ENCODE data around the gene HOXA7.

Gene HOXA7

GRCh38 chr7:27112955-27113949 lies 43.2 kb downstream of the HOXA7 start (continued):
- TF ChIP-seq, protein P1, sequence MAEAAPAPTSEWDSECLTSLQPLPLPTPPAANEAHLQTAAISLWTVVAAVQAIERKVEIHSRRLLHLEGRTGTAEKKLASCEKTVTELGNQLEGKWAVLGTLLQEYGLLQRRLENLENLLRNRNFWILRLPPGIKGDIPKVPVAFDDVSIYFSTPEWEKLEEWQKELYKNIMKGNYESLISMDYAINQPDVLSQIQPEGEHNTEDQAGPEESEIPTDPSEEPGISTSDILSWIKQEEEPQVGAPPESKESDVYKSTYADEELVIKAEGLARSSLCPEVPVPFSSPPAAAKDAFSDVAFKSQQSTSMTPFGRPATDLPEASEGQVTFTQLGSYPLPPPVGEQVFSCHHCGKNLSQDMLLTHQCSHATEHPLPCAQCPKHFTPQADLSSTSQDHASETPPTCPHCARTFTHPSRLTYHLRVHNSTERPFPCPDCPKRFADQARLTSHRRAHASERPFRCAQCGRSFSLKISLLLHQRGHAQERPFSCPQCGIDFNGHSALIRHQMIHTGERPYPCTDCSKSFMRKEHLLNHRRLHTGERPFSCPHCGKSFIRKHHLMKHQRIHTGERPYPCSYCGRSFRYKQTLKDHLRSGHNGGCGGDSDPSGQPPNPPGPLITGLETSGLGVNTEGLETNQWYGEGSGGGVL (tag by site-specific recombination; IDR thresholded peaks at IDR 0.05) = 0 out of 2 replicates have a peak, but pooled peaks have one; percentile 7
- no peak for TF ChIP-seq MZF1 (tag by site-specific recombination; IDR thresholded peaks at IDR 0.05; ENCODE audit: borderline replicate concordance)
- TF ChIP-seq ZNF302 (tag by site-specific recombination; IDR thresholded peaks at IDR 0.05; ENCODE audit: low read depth) = no peak
- no peak for TF ChIP-seq ZNF558 (tag by site-specific recombination; IDR thresholded peaks at IDR 0.05)
- TF ChIP-seq ZNF174 (tag by site-specific recombination; IDR thresholded peaks at IDR 0.05) = no peak
- peak; percentile 14; the same call in 1 of the 2 replicates for TF ChIP-seq ZFHX2 (tag by site-specific recombination; conservative IDR thresholded peaks at IDR 0.05)
- no peak for TF ChIP-seq ZNF837 (tag by site-specific recombination; IDR thresholded peaks at IDR 0.05)
- TF ChIP-seq ZNF555 (tag by site-specific recombination; conservative IDR thresholded peaks at IDR 0.05) = no peak
- TF ChIP-seq ZNF133 (tag by site-specific recombination; IDR thresholded peaks at IDR 0.05) = no peak
- peak; percentile 59 for TF ChIP-seq ZEB2 (tag by site-specific recombination; IDR thresholded peaks at IDR 0.05)
- TF ChIP-seq ZNF394 (tag by site-specific recombination; IDR thresholded peaks at IDR 0.05; ENCODE audit: borderline replicate concordance) = no peak
- peak; percentile 33; the same call in 1 of the 2 replicates for TF ChIP-seq ZBTB8A (tag by site-specific recombination; IDR thresholded peaks at IDR 0.05)
- TF ChIP-seq KLF10 (tag by site-specific recombination; IDR thresholded peaks at IDR 0.05) = no peak
- TF ChIP-seq ZNF138 (tag by site-specific recombination; IDR thresholded peaks at IDR 0.05; ENCODE audit: borderline replicate concordance) = no peak
- TF ChIP-seq ZNF366 (tag by site-specific recombination; conservative IDR thresholded peaks at IDR 0.05) = peak; percentile 60; the same call in 1 of the 2 replicates
- 0 out of 2 replicates have a peak, but pooled peaks have one; percentile 19 for TF ChIP-seq KLF9 (tag by site-specific recombination; IDR thresholded peaks at IDR 0.05; ENCODE audit: low read depth)
- 0 out of 2 replicates have a peak, but pooled peaks have one; percentile 30 for TF ChIP-seq WT1 (tag by site-specific recombination; IDR thresholded peaks at IDR 0.05)
- 0 out of 2 replicates have a peak, but pooled peaks have one; percentile 23 for TF ChIP-seq KLF16 (tag by site-specific recombination; IDR thresholded peaks at IDR 0.05)
- TF ChIP-seq, protein P2, sequence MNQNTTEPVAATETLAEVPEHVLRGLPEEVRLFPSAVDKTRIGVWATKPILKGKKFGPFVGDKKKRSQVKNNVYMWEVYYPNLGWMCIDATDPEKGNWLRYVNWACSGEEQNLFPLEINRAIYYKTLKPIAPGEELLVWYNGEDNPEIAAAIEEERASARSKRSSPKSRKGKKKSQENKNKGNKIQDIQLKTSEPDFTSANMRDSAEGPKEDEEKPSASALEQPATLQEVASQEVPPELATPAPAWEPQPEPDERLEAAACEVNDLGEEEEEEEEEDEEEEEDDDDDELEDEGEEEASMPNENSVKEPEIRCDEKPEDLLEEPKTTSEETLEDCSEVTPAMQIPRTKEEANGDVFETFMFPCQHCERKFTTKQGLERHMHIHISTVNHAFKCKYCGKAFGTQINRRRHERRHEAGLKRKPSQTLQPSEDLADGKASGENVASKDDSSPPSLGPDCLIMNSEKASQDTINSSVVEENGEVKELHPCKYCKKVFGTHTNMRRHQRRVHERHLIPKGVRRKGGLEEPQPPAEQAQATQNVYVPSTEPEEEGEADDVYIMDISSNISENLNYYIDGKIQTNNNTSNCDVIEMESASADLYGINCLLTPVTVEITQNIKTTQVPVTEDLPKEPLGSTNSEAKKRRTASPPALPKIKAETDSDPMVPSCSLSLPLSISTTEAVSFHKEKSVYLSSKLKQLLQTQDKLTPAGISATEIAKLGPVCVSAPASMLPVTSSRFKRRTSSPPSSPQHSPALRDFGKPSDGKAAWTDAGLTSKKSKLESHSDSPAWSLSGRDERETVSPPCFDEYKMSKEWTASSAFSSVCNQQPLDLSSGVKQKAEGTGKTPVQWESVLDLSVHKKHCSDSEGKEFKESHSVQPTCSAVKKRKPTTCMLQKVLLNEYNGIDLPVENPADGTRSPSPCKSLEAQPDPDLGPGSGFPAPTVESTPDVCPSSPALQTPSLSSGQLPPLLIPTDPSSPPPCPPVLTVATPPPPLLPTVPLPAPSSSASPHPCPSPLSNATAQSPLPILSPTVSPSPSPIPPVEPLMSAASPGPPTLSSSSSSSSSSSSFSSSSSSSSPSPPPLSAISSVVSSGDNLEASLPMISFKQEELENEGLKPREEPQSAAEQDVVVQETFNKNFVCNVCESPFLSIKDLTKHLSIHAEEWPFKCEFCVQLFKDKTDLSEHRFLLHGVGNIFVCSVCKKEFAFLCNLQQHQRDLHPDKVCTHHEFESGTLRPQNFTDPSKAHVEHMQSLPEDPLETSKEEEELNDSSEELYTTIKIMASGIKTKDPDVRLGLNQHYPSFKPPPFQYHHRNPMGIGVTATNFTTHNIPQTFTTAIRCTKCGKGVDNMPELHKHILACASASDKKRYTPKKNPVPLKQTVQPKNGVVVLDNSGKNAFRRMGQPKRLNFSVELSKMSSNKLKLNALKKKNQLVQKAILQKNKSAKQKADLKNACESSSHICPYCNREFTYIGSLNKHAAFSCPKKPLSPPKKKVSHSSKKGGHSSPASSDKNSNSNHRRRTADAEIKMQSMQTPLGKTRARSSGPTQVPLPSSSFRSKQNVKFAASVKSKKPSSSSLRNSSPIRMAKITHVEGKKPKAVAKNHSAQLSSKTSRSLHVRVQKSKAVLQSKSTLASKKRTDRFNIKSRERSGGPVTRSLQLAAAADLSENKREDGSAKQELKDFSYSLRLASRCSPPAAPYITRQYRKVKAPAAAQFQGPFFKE (tag by site-specific recombination; IDR thresholded peaks at IDR 0.05; ENCODE audit: borderline replicate concordance) = no peak
- no peak for TF ChIP-seq ZNF521 (tag by site-specific recombination; IDR thresholded peaks at IDR 0.05)
- no peak for TF ChIP-seq TRIM28 (IDR thresholded peaks at IDR 0.05; ENCODE audit: borderline replicate concordance, low read length)
- TF ChIP-seq BCL11B (tag by site-specific recombination; IDR thresholded peaks at IDR 0.05; ENCODE audit: low read depth) = peak; percentile 53; the same call in 1 of the 2 replicates
- TF ChIP-seq ZNF211 (tag by site-specific recombination; IDR thresholded peaks at IDR 0.05; ENCODE audit: low read depth) = no peak
- no peak for TF ChIP-seq ELK4 (IDR thresholded peaks at IDR 0.05; ENCODE audit: borderline replicate concordance, low read depth, low read length)
- TF ChIP-seq ZNF777 (tag by site-specific recombination; IDR thresholded peaks at IDR 0.05; ENCODE audit: borderline replicate concordance) = no peak
- TF ChIP-seq ZNF704 (tag by site-specific recombination; IDR thresholded peaks at IDR 0.05) = no peak
- no peak for TF ChIP-seq ZNF560 (tag by site-specific recombination; IDR thresholded peaks at IDR 0.05; ENCODE audit: borderline replicate concordance)
- no peak for TF ChIP-seq SCRT2 (tag by site-specific recombination; IDR thresholded peaks at IDR 0.05)
- TF ChIP-seq TCF7L2 (IDR thresholded peaks at IDR 0.05; ENCODE audit: borderline replicate concordance, low read depth, low read length) = no peak; the same call in 1 of the 2 replicates
- no peak for TF ChIP-seq ZFP37 (tag by site-specific recombination; IDR thresholded peaks at IDR 0.05)
